DOHH2 (cell line): ENCODE results near the gene ZFHX3.

Source experiments
- CTCF ChIP-seq: fragments of 200-600 bp; sonication (generic); IDR thresholded peaks from one replicate; pipeline ENCODE4 v1.5.1; 2014; ENCODE audit warnings: antibody characterized with exemption, mild to moderate bottlenecking, low read depth, low read length; ENCODE audit not compliant: poor library complexity, severe bottlenecking
- EZH2phosphoT487 ChIP-seq: fragments of 200-600 bp; sonication (generic); IDR thresholded peaks from 2 replicates; pipeline ENCODE4 v1.6.1; 2017; ENCODE audit warnings: borderline replicate concordance, mild to moderate bottlenecking, antibody characterized with exemption, low read length, moderate library complexity, mixed read lengths

- TF ChIP-seq CTCF (no peak), EZH2phosphoT487 (no peak)
Measured at GRCh38 chr16:72934636-72935403, 113.1 kb downstream of the ZFHX3 start.
